ENCODE results near the gene SNRNP25. TPM values are rescaled to one million over a fixed set of nuclear protein-coding genes. Genes with fewer than 3 reads are reported as not detected.
"Not testable (repeated sequence)": the region's sequence is repeated elsewhere in the genome, so short reads cannot be mapped to it uniquely, and the experiment has no call there.

SNRNP25 gene
- total RNA-seq: 60.8 and 61.5 TPM in 2 replicates

DNA sequence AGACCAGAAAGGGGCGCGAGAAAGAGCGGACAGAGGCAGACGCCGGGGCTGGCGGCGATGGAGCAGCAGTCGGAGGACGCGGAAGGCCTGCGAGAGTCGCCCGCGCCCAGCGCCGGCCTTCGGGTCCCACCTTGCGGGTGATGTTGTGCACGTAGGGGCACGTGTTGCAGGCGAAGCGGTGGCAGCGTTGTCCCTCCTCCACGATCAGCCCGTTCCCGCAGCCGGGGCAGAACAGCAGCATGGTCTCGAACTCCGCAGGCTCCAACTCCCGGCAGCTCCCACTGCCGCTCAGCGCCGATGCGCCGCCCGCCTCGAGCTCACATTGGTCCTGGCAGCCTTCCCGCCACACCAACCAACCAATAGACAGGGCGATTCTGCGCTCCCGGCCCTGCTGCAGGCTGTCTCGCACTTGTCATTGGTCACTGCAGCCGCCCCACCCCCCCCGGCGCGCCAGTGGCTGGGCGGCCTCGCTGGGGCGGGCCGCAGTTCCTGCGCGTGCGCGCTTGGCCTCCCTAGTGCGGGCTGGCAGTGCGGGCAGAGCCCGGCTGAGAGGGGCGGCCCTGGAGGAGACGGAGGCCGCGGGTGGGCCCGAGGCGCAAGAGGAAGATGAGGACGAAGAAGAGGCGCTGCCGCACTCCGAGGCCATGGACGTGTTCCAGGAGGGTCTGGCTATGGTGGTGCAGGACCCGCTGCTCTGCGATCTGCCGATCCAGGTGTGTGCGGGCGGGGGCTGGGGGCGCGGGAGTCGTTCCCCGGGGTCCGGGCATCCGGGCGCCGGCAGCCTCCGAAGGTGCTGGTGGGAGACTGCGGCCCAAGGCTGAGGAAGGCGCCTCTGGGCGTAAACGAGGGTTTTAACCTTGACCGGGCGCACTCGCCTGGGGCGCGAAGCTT is at the start of gene SNRNP25, which contains the start of gene POLR3K:
Gene SNRNP25 (plus strand): TSS at position 483 of the 891 bp plus-strand sequence. CDS start 189 bp downstream, at position 672.
Gene POLR3K (minus strand): TSS at position 263 of the 891 bp plus-strand sequence. CDS start 22 bp downstream, at position 241.
- intact Hi-C loops (cut with micrococcal nuclease): loop anchor here (1.0 kb wide), 8 partner anchors 12 to 474 kb away; partner anchors contain the start of genes CAPN15, LUC7L, MPG and NPRL3

DNA sequence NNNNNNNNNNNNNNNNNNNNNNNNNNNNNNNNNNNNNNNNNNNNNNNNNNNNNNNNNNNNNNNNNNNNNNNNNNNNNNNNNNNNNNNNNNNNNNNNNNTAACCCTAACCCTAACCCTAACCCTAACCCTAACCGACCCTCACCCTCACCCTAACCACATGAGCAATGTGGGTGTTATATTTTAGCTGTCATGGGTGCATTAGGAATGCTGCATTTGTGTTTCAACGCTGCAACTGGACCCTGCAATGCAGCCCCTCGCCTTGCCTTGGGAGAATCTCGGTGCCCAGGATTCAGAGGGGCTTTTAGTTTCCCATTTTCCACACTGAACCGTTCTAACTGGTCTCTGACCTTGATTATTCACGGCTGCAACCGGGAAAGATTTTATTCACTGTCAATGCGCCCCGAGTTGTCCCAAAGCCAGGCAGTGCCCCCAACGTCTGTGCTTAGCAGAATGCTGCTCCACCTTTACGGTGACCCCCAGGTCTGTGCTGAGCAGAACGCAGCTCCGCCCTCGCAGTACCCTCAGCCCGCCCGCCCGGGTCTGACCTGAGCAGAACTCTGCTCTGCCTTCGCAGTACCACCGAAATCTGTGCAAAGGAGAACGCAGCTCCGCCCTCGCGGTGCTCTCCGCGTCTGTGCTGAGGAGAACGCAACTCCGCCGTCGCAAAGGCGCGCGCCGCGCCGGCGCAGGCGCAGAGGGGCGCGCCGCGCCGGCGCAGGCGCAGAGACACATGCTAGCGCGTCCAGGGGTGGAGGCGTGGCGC is 43.5 kb upstream of the SNRNP25 start:
- intact Hi-C loops (cut with micrococcal nuclease): no loop called here

DNA sequence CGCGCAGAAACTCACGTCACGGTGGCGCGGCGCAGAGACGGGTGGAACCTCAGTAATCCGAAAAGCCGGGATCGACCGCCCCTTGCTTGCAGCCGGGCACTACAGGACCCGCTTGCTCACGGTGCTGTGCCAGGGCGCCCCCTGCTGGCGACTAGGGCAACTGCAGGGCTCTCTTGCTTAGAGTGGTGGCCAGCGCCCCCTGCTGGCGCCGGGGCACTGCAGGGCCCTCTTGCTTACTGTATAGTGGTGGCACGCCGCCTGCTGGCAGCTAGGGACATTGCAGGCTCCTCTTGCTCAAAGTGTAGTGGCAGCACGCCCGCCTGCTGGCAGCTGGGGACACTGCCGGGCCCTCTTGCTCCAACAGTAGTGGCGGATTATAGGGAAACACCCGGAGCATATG is 42.9 kb upstream of the SNRNP25 start:
- intact Hi-C loops (cut with micrococcal nuclease): not testable (repeated sequence)

DNA sequence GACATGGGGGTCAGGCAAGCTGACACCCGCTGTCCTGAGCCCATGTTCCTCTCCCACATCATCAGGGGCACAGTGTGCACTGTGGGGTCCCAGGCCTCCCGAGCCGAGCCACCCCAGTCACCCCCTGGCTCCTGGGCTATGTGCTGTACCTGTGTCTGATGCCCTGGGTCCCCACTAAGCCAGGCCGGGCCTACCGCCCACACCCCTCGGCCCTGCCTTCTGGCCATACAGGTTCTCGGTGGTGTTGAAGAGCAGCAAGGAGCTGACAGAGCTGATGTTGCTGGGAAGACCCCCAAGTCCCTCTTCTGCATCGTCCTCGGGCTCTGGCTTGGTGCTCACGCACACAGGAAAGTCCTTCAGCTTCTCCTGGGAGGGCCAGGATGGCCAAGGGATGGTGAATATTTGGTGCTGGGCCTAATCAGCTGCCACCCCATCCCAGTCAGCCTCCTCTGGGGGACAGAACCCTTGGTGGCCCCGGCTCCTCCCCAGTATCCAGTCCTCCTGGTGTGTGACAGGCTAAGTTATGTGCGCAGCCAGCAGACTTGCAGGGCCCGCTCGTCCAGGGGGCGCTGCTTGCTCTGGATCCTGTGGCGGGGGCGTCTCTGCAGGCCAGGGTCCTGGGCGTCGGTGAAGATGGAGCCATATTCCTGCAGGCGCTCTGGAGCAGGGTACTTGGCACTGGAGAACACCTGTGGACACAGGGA is 36.4 kb upstream of the SNRNP25 start:
- intact Hi-C loops (cut with micrococcal nuclease): not testable (repeated sequence)

DNA sequence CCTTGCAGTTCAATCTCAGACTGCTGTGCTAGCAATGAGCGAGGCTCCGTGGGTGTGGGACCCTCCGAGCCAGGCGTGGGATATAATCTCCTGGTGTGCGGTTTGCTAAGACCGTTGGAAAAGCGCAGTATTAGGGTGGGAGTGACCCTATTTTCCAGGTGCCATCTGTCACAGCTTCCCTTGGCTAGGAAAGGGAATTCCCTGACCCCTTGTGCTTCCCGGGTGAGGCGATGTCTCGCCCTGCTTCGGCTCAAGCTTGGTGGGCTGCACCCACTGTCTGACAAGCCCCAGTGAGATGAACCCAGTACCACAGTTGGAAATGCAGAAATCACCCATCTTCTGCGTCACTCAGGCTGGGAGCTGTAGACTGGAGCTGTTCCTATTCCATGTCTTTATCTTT is 32.7 kb upstream of the SNRNP25 start:
- intact Hi-C loops (cut with micrococcal nuclease): not testable (repeated sequence)

DNA sequence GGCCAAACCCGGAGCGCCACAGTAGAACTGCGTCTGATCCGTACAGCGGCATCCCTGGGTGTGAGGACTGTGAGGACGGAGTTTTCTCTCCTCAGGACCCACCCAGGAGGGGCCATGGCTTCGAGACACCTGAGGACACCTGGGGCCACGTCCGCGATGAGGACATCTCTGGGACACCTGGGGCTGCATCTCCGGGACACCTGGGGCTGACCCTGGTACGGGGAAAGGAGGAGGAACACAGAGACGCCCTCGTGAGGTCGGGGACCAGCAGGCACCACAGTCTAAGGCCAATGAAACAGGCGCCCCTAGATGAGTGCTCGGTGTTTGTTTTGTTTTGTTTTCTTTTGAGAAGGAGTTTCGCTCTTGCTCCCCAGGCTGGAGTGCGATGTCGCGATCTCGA is 29.5 kb upstream of the SNRNP25 start:
- intact Hi-C loops (cut with micrococcal nuclease): not testable (repeated sequence)

DNA sequence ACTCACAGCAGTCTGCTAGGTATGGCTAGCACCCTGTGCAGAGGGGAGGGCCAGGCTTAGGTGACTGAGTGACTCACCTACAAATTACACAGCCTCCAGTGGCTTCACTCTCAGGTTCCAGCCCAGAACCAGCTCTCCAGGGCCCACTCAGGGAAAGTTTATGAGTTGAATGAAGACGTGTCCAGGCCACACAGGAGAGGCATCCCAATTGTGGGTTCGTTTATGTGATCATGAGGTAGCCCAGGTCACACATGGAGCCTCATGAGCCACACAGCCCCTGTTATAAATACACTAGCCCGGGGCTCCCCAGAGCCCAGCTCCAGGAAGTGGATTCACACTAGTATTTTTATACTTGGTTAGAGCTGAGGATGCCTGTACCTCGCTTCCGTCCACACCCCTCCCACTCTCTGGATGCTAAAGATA is 27.7 kb upstream of the SNRNP25 start:
- intact Hi-C loops (cut with micrococcal nuclease): not testable (repeated sequence)

DNA sequence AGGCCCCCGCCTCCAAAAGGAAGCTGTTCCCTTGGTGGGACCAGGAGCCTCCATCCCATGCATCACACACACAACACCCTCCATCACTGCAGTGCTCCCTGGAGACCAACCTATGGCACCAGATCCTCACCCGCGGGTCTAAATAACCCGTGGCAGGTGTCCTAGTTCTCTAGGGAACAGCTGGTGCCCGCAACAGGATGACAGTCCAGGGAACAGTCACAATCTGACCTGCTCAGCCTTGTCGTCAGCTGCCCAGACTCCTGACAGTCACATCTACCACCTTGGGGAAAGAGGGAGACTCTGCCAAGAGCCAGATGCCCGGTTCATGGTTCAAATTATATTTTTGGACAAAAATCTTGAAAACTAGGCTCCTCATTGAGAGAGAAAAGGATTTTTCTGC is 23.0 kb upstream of the SNRNP25 start:
- intact Hi-C loops (cut with micrococcal nuclease): not testable (repeated sequence)

DNA sequence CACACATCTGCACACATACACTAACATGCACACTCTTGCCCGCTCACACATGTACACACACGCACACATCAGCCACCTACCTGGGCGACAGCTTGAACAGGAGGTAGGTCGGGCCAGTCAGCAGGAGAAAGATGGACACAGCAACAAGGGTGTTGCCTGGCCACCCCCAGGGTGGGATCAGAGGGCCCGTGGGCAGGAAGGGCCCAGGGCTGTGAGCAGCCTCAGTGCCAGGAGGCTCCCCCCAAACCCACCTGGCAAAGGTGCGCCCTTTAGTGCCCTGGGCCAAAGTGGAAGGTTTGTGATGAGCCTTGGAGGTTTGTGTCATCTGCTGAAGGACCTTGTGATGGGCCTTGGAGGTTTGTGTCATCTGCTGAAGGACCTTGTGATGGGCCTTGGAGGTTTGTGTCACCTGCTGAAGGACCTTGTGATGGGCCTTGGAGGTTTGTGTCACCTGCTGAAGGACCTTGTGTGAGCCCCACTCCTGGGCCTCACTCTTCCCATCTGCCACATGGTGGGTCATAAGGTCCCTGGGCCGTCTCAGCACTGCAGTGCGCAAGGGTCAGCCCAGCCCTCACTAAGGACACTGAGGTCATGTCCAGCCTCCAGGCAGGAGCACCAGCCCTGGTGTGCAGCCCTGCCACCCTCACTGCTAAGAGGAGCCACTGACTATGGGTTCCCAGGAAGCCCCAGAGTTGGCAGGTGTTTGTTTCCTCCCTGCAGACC is 20.3 kb upstream of the SNRNP25 start:
- intact Hi-C loops (cut with micrococcal nuclease): not testable (repeated sequence)

DNA sequence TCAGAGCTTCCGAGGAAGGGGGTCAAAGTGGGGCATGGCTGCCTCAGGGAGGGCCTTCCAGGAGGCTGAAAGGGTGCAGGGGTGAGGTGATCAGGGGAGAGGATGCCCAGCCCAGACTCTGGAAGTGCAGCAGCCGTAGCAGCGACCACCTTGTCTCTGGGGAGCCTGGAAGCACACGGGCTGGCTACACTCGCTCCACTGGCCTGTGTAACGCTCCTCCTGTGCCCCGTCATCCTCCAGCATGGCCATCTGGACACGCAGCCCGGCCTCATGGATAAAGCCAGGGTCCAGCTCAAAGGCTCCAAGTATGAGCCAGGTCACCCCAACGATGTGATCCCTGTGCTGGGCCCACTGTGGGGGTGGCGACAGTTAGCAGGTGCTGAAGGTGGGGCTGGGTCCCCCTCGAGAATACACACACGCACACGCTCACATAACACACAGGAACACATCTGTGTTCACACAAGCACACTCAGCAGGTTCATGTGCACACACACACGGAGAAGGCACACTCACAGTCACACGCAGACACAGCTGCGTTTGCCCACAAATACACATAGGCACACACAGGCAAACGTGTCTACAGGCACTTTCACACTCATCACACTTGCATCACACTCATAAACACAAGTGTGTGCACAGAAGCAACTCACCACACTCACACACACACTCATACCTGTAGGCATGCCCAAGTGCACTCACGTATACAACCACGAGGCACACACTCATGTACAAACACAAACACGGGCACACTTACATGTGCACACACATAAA is 19.6 kb upstream of the SNRNP25 start:
- intact Hi-C loops (cut with micrococcal nuclease): no loop called here

DNA sequence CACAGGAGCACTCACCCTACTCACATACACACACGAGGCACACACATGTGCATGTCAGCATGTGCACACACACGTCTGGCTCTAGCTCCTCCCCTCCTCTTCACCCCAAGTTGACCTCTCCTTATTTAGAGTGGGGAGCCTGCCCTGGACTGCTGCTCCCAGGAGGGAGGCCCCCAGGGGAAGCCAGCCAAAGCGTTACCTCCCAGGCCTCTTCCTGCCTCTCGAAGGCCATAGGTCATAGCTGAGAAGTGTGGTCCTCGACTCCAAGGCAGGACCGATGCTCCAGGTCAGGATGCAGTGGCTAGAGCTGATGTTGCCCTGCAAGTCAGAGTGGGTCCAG is 19.0 kb upstream of the SNRNP25 start:
- intact Hi-C loops (cut with micrococcal nuclease): no loop called here

DNA sequence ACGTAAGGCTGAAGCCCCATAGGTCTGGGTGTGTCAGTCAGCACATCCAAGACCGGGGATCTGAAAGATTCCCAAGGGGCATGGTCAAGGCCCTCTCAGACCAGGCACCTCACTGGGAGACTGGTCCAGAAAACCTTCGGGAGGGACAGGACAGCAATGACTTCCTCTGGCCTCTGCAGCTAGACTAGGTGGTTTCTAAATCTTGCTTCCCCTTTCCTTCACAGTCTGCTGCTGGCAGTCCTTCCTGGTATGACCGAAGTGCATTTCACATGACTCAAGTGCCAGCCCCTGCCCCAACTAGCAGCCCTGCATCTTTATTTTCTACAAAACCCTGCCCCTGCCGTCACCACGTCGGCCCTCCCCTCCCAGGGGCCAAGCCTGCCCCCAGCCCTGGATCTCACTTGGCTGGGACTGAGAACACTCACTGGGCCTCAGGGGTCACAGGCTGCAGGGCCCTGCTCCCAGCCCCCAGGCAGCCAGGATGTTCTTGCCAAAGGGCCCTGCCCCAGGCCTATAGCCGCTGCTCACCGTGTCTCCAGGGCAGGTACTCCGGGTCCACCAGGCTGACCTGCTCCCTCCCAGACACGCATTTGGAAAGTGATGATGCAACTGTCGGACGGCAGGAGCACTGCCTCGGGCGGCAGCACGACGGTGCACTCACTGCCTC is 18.5 kb upstream of the SNRNP25 start:
- intact Hi-C loops (cut with micrococcal nuclease): no loop called here

DNA sequence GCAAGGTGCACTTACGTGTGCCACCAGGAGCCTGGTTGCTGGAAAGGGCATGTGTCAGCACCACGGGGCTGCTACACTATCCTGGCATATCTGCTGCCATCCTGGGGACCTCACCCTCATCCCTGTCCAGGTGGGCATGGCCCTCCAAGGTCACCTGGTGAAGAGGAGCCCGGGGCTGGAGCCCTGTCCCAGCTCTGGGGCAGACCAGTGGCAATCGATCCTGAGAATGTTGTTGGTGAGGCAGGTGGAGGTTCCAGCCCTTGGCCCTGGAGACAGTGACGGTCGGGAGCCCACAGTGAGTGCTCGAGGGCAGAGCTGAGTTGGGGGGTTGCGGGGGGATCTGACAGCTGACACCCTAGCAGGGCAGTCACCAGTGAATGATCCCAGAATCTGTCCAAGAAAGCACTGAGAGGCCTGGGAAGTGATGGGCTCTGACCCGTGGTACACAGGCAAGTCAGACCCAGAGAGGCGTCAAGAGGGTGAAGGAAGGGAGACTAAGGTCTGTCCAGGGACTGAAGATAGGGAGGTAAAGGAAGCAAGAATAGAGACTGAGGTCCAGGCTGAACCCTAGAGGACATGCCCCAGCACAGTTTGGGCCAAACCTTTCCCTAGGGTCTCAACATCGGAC is 17.8 kb upstream of the SNRNP25 start:
- intact Hi-C loops (cut with micrococcal nuclease): no loop called here

DNA sequence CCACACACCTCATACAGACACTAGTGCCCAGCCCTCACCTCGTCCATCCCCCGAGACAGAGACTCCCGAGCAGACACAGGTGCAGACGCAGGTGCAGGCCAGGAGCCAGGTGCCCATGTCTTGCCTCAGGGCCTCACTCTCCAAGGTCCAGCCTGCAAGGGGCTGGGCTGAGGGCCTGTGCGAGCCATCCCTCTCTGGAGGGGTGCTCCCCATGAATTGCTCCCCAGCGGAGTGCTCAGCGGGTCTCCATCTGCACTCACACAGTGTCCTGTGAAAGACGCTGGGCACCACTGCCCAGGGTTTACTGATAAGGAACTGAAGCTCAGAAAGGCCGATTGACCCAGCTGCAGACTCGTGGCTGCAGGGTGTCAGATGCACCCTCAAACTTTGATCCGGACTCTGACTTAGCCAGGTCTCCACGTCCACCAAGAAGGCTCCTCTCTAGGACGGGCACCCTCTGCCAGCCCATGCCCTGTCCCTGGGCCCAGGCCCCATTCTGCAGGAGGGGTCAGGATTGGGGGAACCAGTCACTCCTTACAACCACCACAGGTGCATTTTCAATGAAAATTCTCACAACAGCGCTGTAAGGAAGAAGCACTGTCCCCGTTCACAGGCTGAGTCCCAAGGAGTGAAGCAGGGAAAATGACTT is 17.2 kb upstream of the SNRNP25 start:
- intact Hi-C loops (cut with micrococcal nuclease): no loop called here

DNA sequence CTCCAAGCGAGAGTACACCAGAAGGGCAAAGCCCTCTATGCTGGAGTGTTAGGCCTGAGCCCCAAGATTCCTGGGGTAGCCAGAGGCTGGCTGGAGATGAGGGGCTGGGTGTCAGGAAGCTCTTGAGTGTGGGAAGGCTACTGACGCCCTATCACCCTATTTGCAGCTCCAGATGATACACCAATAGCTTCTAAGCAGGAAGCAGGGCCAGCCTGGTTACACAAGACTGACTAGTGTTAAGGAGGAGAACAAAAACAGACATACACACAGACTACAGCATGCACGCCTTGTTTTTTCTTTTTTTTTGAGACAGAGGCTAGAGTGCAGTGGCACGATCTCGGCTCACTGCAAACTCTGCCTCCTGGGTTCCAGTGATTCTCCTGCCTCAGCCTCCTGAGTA is 16.1 kb upstream of the SNRNP25 start:
- intact Hi-C loops (cut with micrococcal nuclease): no loop called here

DNA sequence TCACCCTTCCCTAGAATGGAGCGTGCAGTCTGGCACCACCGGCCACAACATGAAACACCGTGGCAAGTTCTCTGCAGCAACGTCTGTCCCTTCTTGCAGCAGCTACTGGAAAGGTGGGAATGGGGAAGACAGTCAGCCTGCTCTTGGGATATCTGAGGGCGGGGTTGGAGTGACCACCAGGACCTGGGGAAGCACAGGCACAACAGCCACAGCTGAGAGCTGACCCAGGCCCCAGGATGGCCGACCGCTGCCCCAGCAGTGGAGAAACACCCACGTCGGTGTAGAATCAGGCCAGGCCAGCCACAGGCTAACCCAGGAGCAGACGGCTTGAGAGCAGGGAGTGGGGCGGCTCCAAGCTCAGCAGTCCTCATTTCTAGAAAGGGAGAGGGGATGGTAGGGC is 15.4 kb upstream of the SNRNP25 start:
- intact Hi-C loops (cut with micrococcal nuclease): loop anchor here (1.0 kb wide), 1 partner anchor 15 kb away; the partner anchor contains the start of genes POLR3K and SNRNP25

DNA sequence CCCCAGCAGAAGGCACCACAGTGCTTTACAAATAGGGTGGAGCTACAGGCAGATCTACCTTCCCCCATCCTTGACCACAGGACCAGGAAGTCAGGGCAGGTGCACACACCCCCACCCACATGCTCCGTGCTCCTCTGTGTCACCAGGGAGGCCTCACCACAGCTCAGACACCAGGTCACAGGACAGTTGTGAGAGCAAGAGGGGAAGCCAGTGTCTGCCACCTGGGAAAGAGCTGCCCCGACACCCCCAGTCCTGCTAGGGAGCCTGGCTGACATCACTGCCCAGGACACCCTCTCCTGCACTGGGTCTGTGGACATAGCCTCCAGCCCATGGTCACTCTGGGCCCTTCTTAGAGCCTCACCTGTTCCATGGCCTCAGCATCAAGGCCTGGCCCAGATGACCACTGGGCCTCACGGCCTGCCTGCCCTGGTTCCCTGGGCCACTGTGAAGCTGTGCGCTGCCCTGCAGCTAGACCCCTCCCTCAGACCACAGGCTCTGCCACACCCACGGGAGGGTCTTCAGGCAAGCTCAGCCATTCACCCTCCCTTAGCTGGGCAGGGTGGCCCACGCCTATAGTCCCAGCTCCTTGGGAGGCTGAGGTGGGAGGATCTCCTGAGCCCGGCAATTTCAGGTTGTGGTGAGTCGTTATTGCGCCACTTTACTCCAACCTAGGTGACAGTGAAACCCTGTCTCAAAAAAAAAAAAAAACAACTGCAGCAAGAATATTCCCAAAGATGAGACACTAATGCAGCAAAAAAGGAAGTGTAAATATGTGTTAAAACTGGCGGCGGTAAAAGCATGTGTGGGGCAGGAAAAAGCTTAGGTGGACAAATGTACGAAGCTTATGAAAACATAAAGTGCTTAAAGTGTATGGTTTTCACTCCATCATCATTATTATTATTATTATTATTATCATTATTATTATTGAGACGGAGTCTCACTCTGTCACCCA is 14.4 kb upstream of the SNRNP25 start:
- intact Hi-C loops (cut with micrococcal nuclease): loop anchor here (1.0 kb wide), 1 partner anchor 14 kb away; the partner anchor contains the start of genes POLR3K and SNRNP25
